A673 (cell line): ENCODE results near the gene CHRM5.
"Not testable (repeated sequence)": the region's sequence is repeated elsewhere in the genome, so short reads cannot be mapped to it uniquely, and the experiment has no call there.

Source experiments
- CTCF ChIP-seq: fragments of 300-800, 200-600 bp; sonication (generic); conservative IDR thresholded peaks from 2 replicates; pipeline ENCODE4 v1.5.1; 2017; ENCODE audit warnings: low read depth, mild to moderate bottlenecking, antibody characterized with exemption, low read length, moderate library complexity, mixed read lengths
- EZH2 ChIP-seq: fragments of 200-600 bp; sonication (generic); IDR thresholded peaks from 2 replicates; pipeline ENCODE4 v1.6.1; 2017; ENCODE audit warnings: borderline replicate concordance, low read depth, mild to moderate bottlenecking, mixed read lengths, antibody characterized with exemption, low read length; ENCODE audit not compliant: poor library complexity, severe bottlenecking

GRCh38 chr15:34018738-34019137, 50.4 kb downstream of the CHRM5 start:
- TF ChIP-seq CTCF, EZH2: not testable (repeated sequence)
